GM12878 (cell line): ENCODE measurements around the gene AGAP2. TPM values are rescaled to one million over a fixed set of nuclear protein-coding genes. Genes with fewer than 3 reads are reported as not detected.

Source experiments
- ATAC-seq: fragments of 200-7000 bp; cut with Tn5 transposase; 3 replicates; pipeline ENCODE4 v1.9.1; 2020; ENCODE audit warnings: mild to moderate bottlenecking, moderate library complexity
- BruUV-seq: library from RNA; stranded (reverse); fragments of 400-500 nt; replicated peaks from 2 replicates; lab custom pipeline; 2021; lab: Mats Ljungman, UMichigan
- CTCF ChIA-PET: fragments of 300-600 bp; sonication (Branson Sonifier 250); formaldehyde crosslinking; extraction: SDS; loops from one replicate; lab custom pipeline; 2021; ENCODE audit warnings: inconsistent platforms; lab: Yijun Ruan, JAX
- POLR2A ChIA-PET: fragments of 350-600 bp; formaldehyde crosslinking; extraction: SDS; loops from one replicate; lab custom pipeline; 2021; ENCODE audit warnings: inconsistent platforms; lab: Charles Lee
- RAD21 ChIA-PET: fragments of 300-600 bp; sonication (Branson Sonifier 250); formaldehyde crosslinking; loops from one replicate; lab custom pipeline; 2023; ENCODE audit warnings: antibody characterized with exemption; ENCODE audit not compliant: unreplicated experiment; lab: Charles Lee
- SMC1A ChIA-PET: fragments of 300-600 bp; sonication (Branson Sonifier 250); formaldehyde crosslinking; loops from one replicate; lab custom pipeline; 2023; ENCODE audit not compliant: unreplicated experiment, uncharacterized antibody; lab: Charles Lee
- DNase-seq: peaks from one replicate; pipeline ENCODE4 v3.0.0-alpha.2; 2011; ENCODE audit warnings: low read depth, low spot score
- FAIRE-seq: peaks from 3 replicates; lab custom pipeline; 2011; peaks lifted over from hg19 to GRCh38; lab: Jason Lieb, UNC
- H2AFZ ChIP-seq: 2 replicates; pipeline ENCODE4 v1.6.0; 2011; ENCODE audit warnings: low read depth, low read length, control low read depth; ENCODE audit not compliant: control insufficient read depth
- H3K27ac ChIP-seq: 2 replicates; pipeline ENCODE4 v1.5.1; 2011; ENCODE audit warnings: control low read depth; ENCODE audit not compliant: control insufficient read depth, insufficient read depth
- H3K27me3 ChIP-seq, 2 experiments: replicated peaks in 1 of 2; 2 replicates each; pipeline versions ENCODE4 v1.6.0 to v1.6.1; 2011; ENCODE audit warnings: low read length in 1 of 2; ENCODE audit not compliant: control insufficient read depth in 2 of 2, insufficient read depth in 2 of 2
- H3K36me3 ChIP-seq, 2 experiments: 2 replicates each; pipeline ENCODE4 v1.5.1; 2011; ENCODE audit warnings: low read length in 1 of 2; ENCODE audit not compliant: control insufficient read depth in 2 of 2, insufficient read depth in 2 of 2
- H3K4me1 ChIP-seq: 2 replicates; pipeline ENCODE4 v1.6.1; 2011; ENCODE audit warnings: mild to moderate bottlenecking, low read length, moderate library complexity, mixed read lengths; ENCODE audit not compliant: control insufficient read depth, insufficient read depth
- H3K4me2 ChIP-seq: 2 replicates; pipeline ENCODE4 v1.6.0; 2011; ENCODE audit warnings: control low read depth; ENCODE audit not compliant: control insufficient read depth, insufficient read depth
- H3K4me3 ChIP-seq: fragments of 200-600 bp; sonication (generic); 2 replicates; pipeline ENCODE4 v1.5.1; 2016
- H3K79me2 ChIP-seq: 2 replicates; pipeline ENCODE4 v1.6.0; 2011; ENCODE audit warnings: low read length; ENCODE audit not compliant: control insufficient read depth, insufficient read depth
- H3K9ac ChIP-seq: 2 replicates; pipeline ENCODE4 v1.8.0; 2011; ENCODE audit warnings: low read length, control low read depth, mixed read lengths; ENCODE audit not compliant: control insufficient read depth, insufficient read depth
- H3K9me3 ChIP-seq: replicated peaks from 3 replicates; pipeline ENCODE4 v1.5.1; 2011; ENCODE audit warnings: mild to moderate bottlenecking, low read length; ENCODE audit not compliant: control insufficient read depth, insufficient read depth
- H4K20me1 ChIP-seq: 2 replicates; pipeline ENCODE4 v1.6.0; 2011; ENCODE audit not compliant: control insufficient read depth, insufficient read depth
- ASH2L ChIP-seq: fragments of 300-600, 200-600 bp; sonication (generic); IDR thresholded peaks from 2 replicates; pipeline ENCODE4 v1.6.1; 2017; ENCODE audit warnings: low read depth, mild to moderate bottlenecking, borderline replicate concordance
- ATF2 ChIP-seq: IDR thresholded peaks from 2 replicates; pipeline ENCODE4 v1.6.1; 2012; ENCODE audit warnings: low read length, inconsistent platforms
- CREB1 ChIP-seq: IDR thresholded peaks from 2 replicates; pipeline ENCODE4 v1.6.1; 2012; ENCODE audit warnings: low read depth, mild to moderate bottlenecking, inconsistent platforms
- EGR1 ChIP-seq, 2 experiments: IDR thresholded peaks; 1 replicate in 1 of 2; 2 replicates in 1 of 2; pipeline ENCODE4 v1.6.1; 2011 to 2012; ENCODE audit warnings: low read depth in 2 of 2, low read length in 2 of 2, borderline replicate concordance in 1 of 2, mild to moderate bottlenecking in 1 of 2, moderate library complexity in 1 of 2
- MYB ChIP-seq: fragments of 150-350 bp; IDR thresholded peaks from 2 replicates; pipeline ENCODE4 v1.6.1; 2014; ENCODE audit warnings: mild to moderate bottlenecking, low read depth, low read length, borderline replicate concordance
- NFYA ChIP-seq: IDR thresholded peaks from 2 replicates; pipeline ENCODE4 v1.6.1; 2011; ENCODE audit warnings: low read depth, mild to moderate bottlenecking, low read length, improper control_type of control experiment, borderline replicate concordance
- RUNX3 ChIP-seq: IDR thresholded peaks from 2 replicates; pipeline ENCODE4 v1.6.1; 2012; ENCODE audit warnings: low read length, inconsistent platforms
- SPI1 ChIP-seq: IDR thresholded peaks from 2 replicates; pipeline ENCODE4 v1.6.1; 2011; ENCODE audit warnings: low read depth, mild to moderate bottlenecking, low read length, moderate library complexity, borderline replicate concordance; ENCODE audit not compliant: insufficient read depth
- SREBF1 ChIP-seq: IDR thresholded peaks from 2 replicates; pipeline ENCODE4 v1.6.1; 2012; ENCODE audit warnings: mild to moderate bottlenecking, low read length
- STAT3 ChIP-seq: IDR thresholded peaks from 2 replicates; pipeline ENCODE4 v1.6.1; 2011; ENCODE audit warnings: low read depth, low read length, improper control_type of control experiment
- ZBTB40 ChIP-seq: fragments of 450-650 bp; IDR thresholded peaks from 2 replicates; pipeline ENCODE4 v1.6.1; 2016; ENCODE audit warnings: mild to moderate bottlenecking, moderate library complexity, borderline replicate concordance
- ZNF274 ChIP-seq: IDR thresholded peaks from one replicate; pipeline ENCODE4 v1.8.0; 2011; ENCODE audit not compliant: insufficient read length, insufficient read depth
- WGBS: methylation state at CpG from one replicate; pipeline ENCODE4 v1.1.6; 2016; ENCODE audit warnings: low lambda C conversion rate; ENCODE audit not compliant: insufficient replicate concordance, insufficient coverage; ENCODE audit errors: missing lambda C conversion rate; 5-methylcytosine and 5-hydroxymethylcytosine counted together
- in situ Hi-C: fragments of 300-500 bp; cut with MboI; formaldehyde crosslinking; loops from 9 replicates; pipeline ENCODE4 v1.14.3; 2018; ENCODE audit warnings: mixed read lengths
- intact Hi-C: fragments of 100-400 bp; cut with micrococcal nuclease; formaldehyde crosslinking; loops from one replicate; pipeline ENCODE4 v1.14.2; 2022; ENCODE audit not compliant: unreplicated experiment
- polyA plus RNA-seq, 11 experiments: library from polyadenylated mRNA; depleted of rRNA in 4 of 11; unstranded in 6 of 11; stranded (reverse) in 5 of 11; fragments of >200 nt; fragmentation: Nextera tagmentation in 4 of 11; fragmentation: Illumina TruSeq in 1 of 11; extraction: Ambion mirVana in 4 of 11; extraction: Trizol in 1 of 11; gene quantifications; 1 replicate in 1 of 11; 2 replicates in 10 of 11; pipeline versions ENCODE4 v1.2.1 to v1.2.3, GENCODE V29; 2011 to 2016; ENCODE audit warnings: inconsistent platforms in 2 of 11, missing spikeins in 2 of 11, low read depth in 1 of 11
- total RNA-seq, 4 experiments: library from RNA; depleted of rRNA in 3 of 4; stranded (reverse); fragments of >200 nt in 3 of 4; fragmentation: Illumina TruSeq in 1 of 4; extraction: Trizol in 1 of 4; gene quantifications; 2 replicates each; pipeline versions ENCODE4 v1.2.1 to v1.2.3, GENCODE V29; 2013 to 2021
- TF ChIP-seq, protein P1 (sequence below): fragments of 450-650 bp; formaldehyde crosslinking; IDR thresholded peaks from 2 replicates; pipeline ENCODE4 v1.4.0; 2020; ENCODE audit warnings: mild to moderate bottlenecking, moderate library complexity

AGAP2 gene
- total and polyA plus RNA-seq, 10 of the 15 experiments (the other 5 are each of a cell fraction or from before 2014, with no cell fraction given): 0.29 to 19.8 (median 11.0) TPM

DNA sequence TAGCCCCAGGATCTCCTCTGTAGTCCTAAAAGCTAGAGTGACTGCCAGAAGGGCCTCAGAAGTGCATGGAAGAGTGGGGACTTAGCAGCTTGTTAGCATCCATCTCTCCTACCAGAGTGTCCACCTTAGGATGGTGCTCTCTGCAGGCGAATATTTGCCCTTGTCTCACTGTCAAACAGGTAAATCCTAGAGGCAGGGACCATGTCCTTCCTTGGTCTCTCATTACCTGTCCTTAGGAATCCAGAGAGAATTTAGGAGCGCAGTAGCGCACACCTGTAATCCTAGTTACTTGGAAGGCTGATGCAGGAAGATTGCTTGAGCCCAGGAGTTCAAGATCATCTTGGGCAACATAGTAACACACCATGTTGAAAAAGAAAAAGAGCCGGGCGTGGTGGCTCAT is 21.4 kb downstream of the AGAP2 start (continued):
- TF ChIP-seq SREBF1: no peak
- no peak for TF ChIP-seq ASH2L

- Histone ChIP-seq H3K9ac (no peak overlapping the region), H3K9me3 (no peaks in the 10 kb centered on the region), H3K4me3 (no peak overlapping the region), H3K27ac (no peak overlapping the region), H3K27me3 (no peaks in the 10 kb centered on the region), H2AFZ (no peak overlapping the region), H3K4me2 (no peak overlapping the region), H3K79me2 (no peaks in the 10 kb centered on the region), H3K36me3 (peaks cover 11 to 23% of the 10 kb centered on the region in 2 experiments), H4K20me1 (no peaks in the 10 kb centered on the region), H3K4me1 (no peaks in the 10 kb centered on the region)
- no TSS peak for BruUV-seq
- WGBS: 100% methylated on average over 4 of the region's 4 CpGs
- no peak for ATAC-seq
- DNase-seq: no peak
- ChIA-PET SMC1A (no interaction called here), RAD21 (no interaction called here), POLR2A (interaction anchor here (0.5 kb wide), 1 partner anchor 293 kb away, joined by 5 read pairs; no protein-coding TSS in a partner anchor), CTCF (interaction anchor here (0.7 kb wide), 1 partner anchor 38 kb away, joined by 3 read pairs; no protein-coding TSS in a partner anchor)
- no peak for FAIRE-seq
- intact Hi-C loops: no loop called here
- in situ Hi-C loops: no loop called here
- TF ChIP-seq NFYA (no peak), RUNX3 (no peak), MYB (no peak), CREB1 (no peak), EGR1 (IDR thresholded peaks at IDR 0.05; ENCODE audit: borderline replicate concordance in 1 of 2, low read depth in 2 of 2, low read length in 2 of 2) (no peak), ZBTB40 (no peak), ZNF274 (no peak), STAT3 (no peak), ATF2 (no peak), SPI1 (no peak)
- TF ChIP-seq, protein P1, sequence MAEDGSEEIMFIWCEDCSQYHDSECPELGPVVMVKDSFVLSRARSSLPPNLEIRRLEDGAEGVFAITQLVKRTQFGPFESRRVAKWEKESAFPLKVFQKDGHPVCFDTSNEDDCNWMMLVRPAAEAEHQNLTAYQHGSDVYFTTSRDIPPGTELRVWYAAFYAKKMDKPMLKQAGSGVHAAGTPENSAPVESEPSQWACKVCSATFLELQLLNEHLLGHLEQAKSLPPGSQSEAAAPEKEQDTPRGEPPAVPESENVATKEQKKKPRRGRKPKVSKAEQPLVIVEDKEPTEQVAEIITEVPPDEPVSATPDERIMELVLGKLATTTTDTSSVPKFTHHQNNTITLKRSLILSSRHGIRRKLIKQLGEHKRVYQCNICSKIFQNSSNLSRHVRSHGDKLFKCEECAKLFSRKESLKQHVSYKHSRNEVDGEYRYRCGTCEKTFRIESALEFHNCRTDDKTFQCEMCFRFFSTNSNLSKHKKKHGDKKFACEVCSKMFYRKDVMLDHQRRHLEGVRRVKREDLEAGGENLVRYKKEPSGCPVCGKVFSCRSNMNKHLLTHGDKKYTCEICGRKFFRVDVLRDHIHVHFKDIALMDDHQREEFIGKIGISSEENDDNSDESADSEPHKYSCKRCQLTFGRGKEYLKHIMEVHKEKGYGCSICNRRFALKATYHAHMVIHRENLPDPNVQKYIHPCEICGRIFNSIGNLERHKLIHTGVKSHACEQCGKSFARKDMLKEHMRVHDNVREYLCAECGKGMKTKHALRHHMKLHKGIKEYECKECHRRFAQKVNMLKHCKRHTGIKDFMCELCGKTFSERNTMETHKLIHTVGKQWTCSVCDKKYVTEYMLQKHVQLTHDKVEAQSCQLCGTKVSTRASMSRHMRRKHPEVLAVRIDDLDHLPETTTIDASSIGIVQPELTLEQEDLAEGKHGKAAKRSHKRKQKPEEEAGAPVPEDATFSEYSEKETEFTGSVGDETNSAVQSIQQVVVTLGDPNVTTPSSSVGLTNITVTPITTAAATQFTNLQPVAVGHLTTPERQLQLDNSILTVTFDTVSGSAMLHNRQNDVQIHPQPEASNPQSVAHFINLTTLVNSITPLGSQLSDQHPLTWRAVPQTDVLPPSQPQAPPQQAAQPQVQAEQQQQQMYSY (CRISPR knock-in tag): no peak
Measured at GRCh38 chr12:57716305-57716704, 22.2 kb downstream of the AGAP2 start.
